WTC11 (cell line): ENCODE results near the gene HSDL2. TPM values are rescaled to one million over a fixed set of nuclear protein-coding genes. Genes with fewer than 3 reads are reported as not detected.

Experiments
- ATAC-seq: fragments of 200-7000 bp; cut with Tn5 transposase; 2 replicates; pipeline ENCODE4 v1.10.0; 2021; ENCODE audit warnings: mild to moderate bottlenecking, moderate library complexity
- CTCF ChIA-PET: fragments of 300-600 bp; sonication (Branson Sonifier 250); formaldehyde crosslinking; loops from one replicate; lab custom pipeline; 2021; ENCODE audit warnings: antibody characterized with exemption; lab: Charles Lee
- POLR2A ChIA-PET: fragments of 350-600 bp; sonication (Branson Sonifier 250); formaldehyde crosslinking; loops from one replicate; lab custom pipeline; 2021; ENCODE audit warnings: antibody characterized with exemption; lab: Charles Lee
- DNase-seq: peaks from one replicate; pipeline ENCODE4 v3.0.0; 2021; ENCODE audit warnings: low spot score
- H3K27ac Mint-ChIP-seq: 2 replicates; pipeline ENCODE4 v1.8.0; 2021; ENCODE audit warnings: mixed read lengths
- H3K27me3 Mint-ChIP-seq: 2 replicates; pipeline ENCODE4 v1.8.0; 2021; ENCODE audit warnings: low read depth, mild to moderate bottlenecking, moderate library complexity, mixed read lengths
- H3K36me3 Mint-ChIP-seq: 2 replicates; pipeline ENCODE4 v1.8.0; 2021; ENCODE audit warnings: mixed read lengths
- H3K4me1 Mint-ChIP-seq: 2 replicates; pipeline ENCODE4 v1.8.0; 2022; ENCODE audit warnings: mixed read lengths
- H3K4me3 Mint-ChIP-seq: 2 replicates; pipeline ENCODE4 v1.8.0; 2021; ENCODE audit warnings: mild to moderate bottlenecking, moderate library complexity, mixed read lengths
- H3K9me3 Mint-ChIP-seq: 2 replicates; pipeline ENCODE4 v1.8.0; 2021; ENCODE audit warnings: mixed read lengths
- ARID4B ChIP-seq: sonication (generic); formaldehyde crosslinking; IDR thresholded peaks from 2 replicates; pipeline ENCODE4 v1.8.0; 2023; ENCODE audit warnings: missing genetic modification reagents, mild to moderate bottlenecking, borderline replicate concordance
- CBFB ChIP-seq: sonication (generic); formaldehyde crosslinking; IDR thresholded peaks from 2 replicates; pipeline ENCODE4 v1.8.1; 2022; ENCODE audit warnings: mild to moderate bottlenecking, low read depth, missing genetic modification reagents
- ELF4 ChIP-seq: sonication (generic); formaldehyde crosslinking; IDR thresholded peaks from 2 replicates; pipeline ENCODE4 v1.8.1; 2022; ENCODE audit warnings: low read depth, mild to moderate bottlenecking, moderate library complexity, missing genetic modification reagents
- ERG ChIP-seq: fragments of 250-450 bp; sonication (Bioruptor Pico); IDR thresholded peaks from 2 replicates; pipeline ENCODE4 v1.8.0; 2021; ENCODE audit warnings: mild to moderate bottlenecking
- ESRRA ChIP-seq: sonication (generic); formaldehyde crosslinking; IDR thresholded peaks from 2 replicates; pipeline ENCODE4 v1.8.1; 2022; ENCODE audit warnings: mild to moderate bottlenecking, missing genetic modification reagents, borderline replicate concordance
- HMGXB4 ChIP-seq: sonication (generic); formaldehyde crosslinking; IDR thresholded peaks from 2 replicates; pipeline ENCODE4 v1.8.1; 2023; ENCODE audit warnings: mild to moderate bottlenecking, moderate library complexity, missing genetic modification reagents
- MAX ChIP-seq: sonication (generic); formaldehyde crosslinking; IDR thresholded peaks from 2 replicates; pipeline ENCODE4 v1.8.0; 2022; ENCODE audit warnings: mild to moderate bottlenecking, missing genetic modification reagents
- MYBL2 ChIP-seq: sonication (generic); formaldehyde crosslinking; IDR thresholded peaks from 2 replicates; pipeline ENCODE4 v1.8.1; 2023; ENCODE audit warnings: mild to moderate bottlenecking, moderate library complexity, missing genetic modification reagents
- NR2C2 ChIP-seq: sonication (generic); formaldehyde crosslinking; IDR thresholded peaks from 2 replicates; pipeline ENCODE4 v1.8.0; 2022; ENCODE audit warnings: mild to moderate bottlenecking, missing genetic modification reagents
- NR3C1 ChIP-seq: sonication (generic); formaldehyde crosslinking; conservative IDR thresholded peaks from 2 replicates; pipeline ENCODE4 v1.8.1; 2023; ENCODE audit warnings: low read depth, mild to moderate bottlenecking, missing genetic modification reagents
- PRDM15 ChIP-seq: sonication (generic); formaldehyde crosslinking; IDR thresholded peaks from 2 replicates; pipeline ENCODE4 v1.8.0; 2022; ENCODE audit warnings: missing genetic modification reagents
- RORB ChIP-seq: fragments of 250-450 bp; sonication (Bioruptor Pico); IDR thresholded peaks from 2 replicates; pipeline ENCODE4 v1.9.0; 2021; ENCODE audit warnings: mild to moderate bottlenecking
- SMAD3 ChIP-seq: sonication (generic); formaldehyde crosslinking; IDR thresholded peaks from 2 replicates; pipeline ENCODE4 v1.8.0; 2022; ENCODE audit warnings: missing genetic modification reagents, mild to moderate bottlenecking, borderline replicate concordance
- USF2 ChIP-seq: sonication (generic); formaldehyde crosslinking; IDR thresholded peaks from 2 replicates; pipeline ENCODE4 v1.8.1; 2023; ENCODE audit warnings: mild to moderate bottlenecking, missing genetic modification reagents, moderate library complexity
- ZNF416 ChIP-seq: fragments of 250-450 bp; sonication (Bioruptor Pico); IDR thresholded peaks from 2 replicates; pipeline ENCODE4 v1.9.0; 2021; ENCODE audit warnings: mild to moderate bottlenecking, inconsistent platforms
- total RNA-seq: library from RNA; stranded (reverse); gene quantifications from 3 replicates; pipeline ENCODE4 v1.2.3, GENCODE V29; 2021

The HSDL2 gene
- total RNA-seq, 1 experiment from 2014 or later: 13.8 TPM

- TF ChIP-seq NR3C1: no peak
- no peak for TF ChIP-seq ERG (CRISPR knock-in tag)
- TF ChIP-seq RORB (CRISPR knock-in tag): no peak
- TF ChIP-seq MAX: no peak
- TF ChIP-seq ELF4 (CRISPR knock-in tag): no peak
- no peak for TF ChIP-seq PRDM15 (CRISPR knock-in tag)
- no peak for TF ChIP-seq SMAD3
- no peak for TF ChIP-seq ARID4B (CRISPR knock-in tag)
- no peak for TF ChIP-seq NR2C2 (CRISPR knock-in tag)
- TF ChIP-seq ZNF416 (CRISPR knock-in tag): no peak
- TF ChIP-seq USF2: no peak
- no peak for TF ChIP-seq HMGXB4 (CRISPR knock-in tag)
- no peak for TF ChIP-seq MYBL2 (CRISPR knock-in tag)
- no peak for TF ChIP-seq CBFB (CRISPR knock-in tag)
- TF ChIP-seq ESRRA: no peak
- CTCF ChIA-PET: interaction anchor here (1.4 kb wide), 1 partner anchor 257 kb away, joined by 3 read pairs; no protein-coding TSS in a partner anchor
- Mint-ChIP-seq H3K9me3 (peaks cover 43% of the 10 kb centered on the region), H3K27me3 (no peaks in the 10 kb centered on the region), H3K36me3 (peaks cover 39% of the 10 kb centered on the region), H3K4me1 (no peaks in the 10 kb centered on the region), H3K27ac (no peak overlapping the region), H3K4me3 (no peak overlapping the region)
- POLR2A ChIA-PET: no interaction called here
- no peak for ATAC-seq
- no peak for DNase-seq
These were observed 10.1 kb upstream of the HSDL2 start for GRCh38 chr9:112369817-112370216.
